Measurements from ENCODE around the gene TMEM91.

Gene TMEM91

GRCh38 chr19:41376241-41376997 is at the start of gene TMEM91:
TSS of gene TMEM91 (plus strand) at chr19:41376533. CDS start at chr19:41378310, 1,777 bp downstream.
- peak within 1 kb of the TSS; percentile 71 to 77 for H3K4me3 Mint-ChIP-seq

GRCh38 chr19:41327076-41327575 is 49.2 kb upstream of the TMEM91 start:
- Mint-ChIP-seq H3K9me3 (no peaks in the 10 kb centered on the region), H3K27me3 (no peaks in the 10 kb centered on the region), H3K4me1 (peaks cover 71 to 91% of the 10 kb centered on the region in 2 donors), H3K27ac (peak overlapping the region; percentile 92), H3K4me3 (peak overlapping the region; percentile 79 to 81), H3K36me3 (peaks cover 45 to 74% of the 10 kb centered on the region in 2 donors)
- no peak for ATAC-seq (replicated peaks)
- DNase-seq = no peak

More at GRCh38 chr19:41376241-41376997, at the start of gene TMEM91:
- ATAC-seq (replicated peaks) (peak; percentile 20 to 44), DNase-seq (no peak)
- H3K27ac Mint-ChIP-seq = peak within 1 kb of the TSS; percentile 3
- H3K36me3 Mint-ChIP-seq = peaks cover 4% of the 10 kb centered on the region in 2 donors
- H3K9me3 Mint-ChIP-seq = no peaks in the 10 kb centered on the region
- peaks cover 18 to 33% of the 10 kb centered on the region in 2 donors for H3K4me1 Mint-ChIP-seq
- H3K27me3 Mint-ChIP-seq = no peaks in the 10 kb centered on the region

DNA sequence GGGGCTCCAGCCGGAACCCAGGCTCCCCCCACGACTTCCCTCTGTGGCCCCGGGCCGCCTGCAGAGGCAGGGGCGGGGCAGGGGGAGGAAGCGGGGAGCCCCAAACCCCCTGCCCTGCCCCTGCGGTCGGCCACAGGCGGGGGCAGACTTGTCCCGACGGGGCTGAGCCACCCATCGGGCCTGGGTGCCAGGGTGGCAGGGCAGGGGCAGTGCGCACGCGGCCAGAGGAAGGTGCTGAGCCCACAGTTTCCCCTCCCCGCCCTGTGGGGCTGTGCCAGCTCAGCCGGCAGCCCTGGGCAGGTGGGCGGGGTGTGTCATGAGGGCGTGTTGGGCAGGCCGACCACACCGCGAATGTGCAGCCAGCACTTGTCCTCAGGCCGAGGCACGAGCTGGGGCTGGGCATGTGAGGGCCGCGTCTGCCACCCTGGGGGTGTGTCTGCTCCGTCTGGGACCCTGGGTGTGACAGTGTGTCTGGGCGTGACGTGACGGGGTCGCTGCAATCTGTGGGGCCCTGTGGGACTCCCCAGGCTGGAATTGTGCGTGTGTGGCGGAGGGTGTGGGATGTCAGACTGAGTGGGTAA is 48.7 kb upstream of the TMEM91 start:
- H3K27me3 Mint-ChIP-seq = no peaks in the 10 kb centered on the region
- H3K27ac Mint-ChIP-seq = peak overlapping the region; percentile 96
- peak overlapping the region; percentile 79 to 81 for H3K4me3 Mint-ChIP-seq
- H3K36me3 Mint-ChIP-seq = peaks cover 44 to 73% of the 10 kb centered on the region in 2 donors
- peak; percentile 80 for DNase-seq
- no peaks in the 10 kb centered on the region for H3K9me3 Mint-ChIP-seq
- peaks cover 68 to 88% of the 10 kb centered on the region in 2 donors for H3K4me1 Mint-ChIP-seq
- peak; percentile 69 to 75 for ATAC-seq (replicated peaks)

GRCh38 chr19:41328157-41328841 is 48.0 kb upstream of the TMEM91 start:
- DNase-seq (no peak), ATAC-seq (replicated peaks) (peak; percentile 19 to 29)
- no peaks in the 10 kb centered on the region for H3K9me3 Mint-ChIP-seq
- peak overlapping the region; percentile 96 for H3K27ac Mint-ChIP-seq
- no peaks in the 10 kb centered on the region for H3K27me3 Mint-ChIP-seq
- peaks cover 42 to 71% of the 10 kb centered on the region in 2 donors for H3K36me3 Mint-ChIP-seq
- H3K4me3 Mint-ChIP-seq = peak overlapping the region; percentile 79 to 81
- H3K4me1 Mint-ChIP-seq = peaks cover 62 to 86% of the 10 kb centered on the region in 2 donors

GRCh38 chr19:41328842-41329225 is 47.5 kb upstream of the TMEM91 start:
- Mint-ChIP-seq H3K36me3 (peaks cover 42 to 68% of the 10 kb centered on the region in 2 donors), H3K27me3 (no peaks in the 10 kb centered on the region)

GRCh38 chr19:41330481-41330880 is 45.9 kb upstream of the TMEM91 start:
- H3K36me3 Mint-ChIP-seq = peaks cover 37 to 61% of the 10 kb centered on the region in 2 donors

More at GRCh38 chr19:41328842-41329225, 47.5 kb upstream of the TMEM91 start:
- Mint-ChIP-seq H3K9me3 (no peaks in the 10 kb centered on the region), H3K4me1 (peaks cover 59 to 80% of the 10 kb centered on the region in 2 donors), H3K4me3 (peak overlapping the region; percentile 79 to 81), H3K27ac (peak overlapping the region; percentile 96)
- peak; percentile 0 to 5 for ATAC-seq (replicated peaks)
- no peak for DNase-seq

GRCh38 chr19:41330946-41331678 is 45.2 kb upstream of the TMEM91 start:
- Mint-ChIP-seq H3K4me3 (no peak overlapping the region), H3K4me1 (peaks cover 52 to 76% of the 10 kb centered on the region in 2 donors), H3K27me3 (no peaks in the 10 kb centered on the region), H3K27ac (peak overlapping the region; percentile 22), H3K36me3 (peaks cover 40 to 62% of the 10 kb centered on the region in 2 donors), H3K9me3 (no peaks in the 10 kb centered on the region)
- DNase-seq (no peak), ATAC-seq (replicated peaks) (no peak)

More at GRCh38 chr19:41330481-41330880, 45.9 kb upstream of the TMEM91 start:
- Mint-ChIP-seq H3K9me3 (no peaks in the 10 kb centered on the region), H3K4me3 (peak overlapping the region in 1 of 2 donors; percentile 21), H3K27me3 (no peaks in the 10 kb centered on the region), H3K27ac (peak overlapping the region; percentile 70), H3K4me1 (peaks cover 52 to 76% of the 10 kb centered on the region in 2 donors)
- DNase-seq (no peak), ATAC-seq (replicated peaks) (no peak)

GRCh38 chr19:41332000-41332399 is 44.3 kb upstream of the TMEM91 start:
- ATAC-seq (replicated peaks) (no peak), DNase-seq (no peak)
- Mint-ChIP-seq H3K36me3 (peaks cover 40 to 61% of the 10 kb centered on the region in 2 donors), H3K9me3 (no peaks in the 10 kb centered on the region), H3K27ac (peak overlapping the region; percentile 81), H3K4me3 (no peak overlapping the region), H3K27me3 (no peaks in the 10 kb centered on the region), H3K4me1 (peaks cover 43 to 73% of the 10 kb centered on the region in 2 donors)

DNA sequence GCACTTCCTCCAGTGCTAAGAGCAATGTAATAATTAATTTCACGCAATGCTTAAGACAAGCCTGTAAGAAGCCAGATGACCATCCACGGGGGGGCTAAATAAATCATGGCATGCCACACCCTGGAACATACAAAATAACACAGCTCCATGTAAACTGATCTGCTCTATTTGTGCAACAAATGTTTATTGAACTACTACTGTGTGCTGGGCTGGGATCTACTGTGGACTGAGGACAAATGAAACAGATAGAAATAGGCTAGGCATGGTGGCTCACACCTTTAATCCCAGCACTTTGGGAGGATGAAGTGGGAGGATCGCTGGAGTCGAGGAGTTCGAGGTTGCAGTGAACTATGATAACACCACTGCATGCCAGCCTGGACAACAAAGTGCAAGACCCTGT is 43.9 kb upstream of the TMEM91 start:
- no peaks in the 10 kb centered on the region for H3K9me3 Mint-ChIP-seq
- peaks cover 41 to 71% of the 10 kb centered on the region in 2 donors for H3K4me1 Mint-ChIP-seq
- H3K27me3 Mint-ChIP-seq = no peaks in the 10 kb centered on the region
- ATAC-seq (replicated peaks) (no peak), DNase-seq (no peak)
- peaks cover 40 to 61% of the 10 kb centered on the region in 2 donors for H3K36me3 Mint-ChIP-seq
- no peak overlapping the region for H3K27ac Mint-ChIP-seq
- no peak overlapping the region for H3K4me3 Mint-ChIP-seq

DNA sequence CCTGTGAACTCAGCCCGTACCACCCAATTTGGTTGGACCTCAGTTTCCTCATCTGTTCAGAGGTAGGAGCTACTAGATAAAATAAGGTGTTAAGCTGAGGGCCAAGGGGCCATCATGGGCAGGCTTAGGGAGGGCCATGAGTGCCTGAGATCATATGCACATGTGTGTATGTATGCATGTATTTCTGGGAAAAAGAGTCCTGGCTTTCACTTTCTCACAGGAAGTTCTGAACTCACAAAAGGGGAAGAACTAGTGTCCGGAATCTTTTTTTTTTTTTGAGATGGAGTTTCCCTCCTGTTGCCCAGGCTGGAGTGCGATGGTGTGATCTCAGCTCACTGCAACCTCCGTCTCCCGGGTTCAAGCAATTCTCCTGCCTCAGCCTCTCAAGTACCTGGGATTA is 41.5 kb upstream of the TMEM91 start:
- Mint-ChIP-seq H3K27ac (peak overlapping the region; percentile 94), H3K9me3 (no peaks in the 10 kb centered on the region), H3K27me3 (no peaks in the 10 kb centered on the region), H3K4me1 (peaks cover 30 to 63% of the 10 kb centered on the region in 2 donors), H3K36me3 (peaks cover 32 to 53% of the 10 kb centered on the region in 2 donors), H3K4me3 (peak overlapping the region; percentile 50 to 68)
- DNase-seq (no peak), ATAC-seq (replicated peaks) (peak; percentile 70 to 91)

GRCh38 chr19:41335467-41335866 is 40.9 kb upstream of the TMEM91 start:
- H3K4me3 Mint-ChIP-seq = peak overlapping the region; percentile 41 to 50
- peak overlapping the region; percentile 94 for H3K27ac Mint-ChIP-seq

GRCh38 chr19:41339936-41340335 is 36.4 kb upstream of the TMEM91 start:
- Mint-ChIP-seq H3K9me3 (no peaks in the 10 kb centered on the region), H3K36me3 (peaks cover 44 to 60% of the 10 kb centered on the region in 2 donors), H3K27ac (no peak overlapping the region), H3K4me3 (no peak overlapping the region), H3K4me1 (peaks cover 30 to 64% of the 10 kb centered on the region in 2 donors), H3K27me3 (no peaks in the 10 kb centered on the region)
- ATAC-seq (replicated peaks) (no peak), DNase-seq (no peak)

More at GRCh38 chr19:41335467-41335866, 40.9 kb upstream of the TMEM91 start:
- Mint-ChIP-seq H3K36me3 (peaks cover 32 to 54% of the 10 kb centered on the region in 2 donors), H3K27me3 (no peaks in the 10 kb centered on the region), H3K9me3 (no peaks in the 10 kb centered on the region), H3K4me1 (peaks cover 29 to 62% of the 10 kb centered on the region in 2 donors)
- ATAC-seq (replicated peaks) = no peak
- no peak for DNase-seq

- peak overlapping the region; percentile 84 for H3K27ac Mint-ChIP-seq
These were observed 34.5 kb upstream of the TMEM91 start for GRCh38 chr19:41341669-41342490.

More at GRCh38 chr19:41341669-41342490, 34.5 kb upstream of the TMEM91 start:
- no peaks in the 10 kb centered on the region for H3K9me3 Mint-ChIP-seq
- no peak overlapping the region for H3K4me3 Mint-ChIP-seq
- H3K4me1 Mint-ChIP-seq = peaks cover 27 to 47% of the 10 kb centered on the region in 2 donors
- ATAC-seq (replicated peaks) (no peak), DNase-seq (no peak)
- H3K27me3 Mint-ChIP-seq = no peaks in the 10 kb centered on the region
- peaks cover 36 to 52% of the 10 kb centered on the region in 2 donors for H3K36me3 Mint-ChIP-seq
